H1 (cell line): ENCODE measurements around the gene DBH. TPM values are rescaled to one million over a fixed set of nuclear protein-coding genes. Genes with fewer than 3 reads are reported as not detected.

Experiments used
- CTCF ChIA-PET: fragments of 300-600 bp; sonication (Branson Sonifier 250); formaldehyde crosslinking; loops from one replicate; lab custom pipeline; 2021; ENCODE audit not compliant: partially characterized antibody; lab: Charles Lee
- POLR2A ChIA-PET: fragments of 300-600 bp; sonication (Branson Sonifier 250); formaldehyde crosslinking; loops from one replicate; lab custom pipeline; 2021; ENCODE audit warnings: inconsistent platforms; ENCODE audit not compliant: partially characterized antibody; lab: Charles Lee
- DNase-seq, 2 experiments: peaks; one replicate each; pipeline versions ENCODE4 v3.0.0 to v3.0.0-alpha.2; 2010 to 2022; ENCODE audit warnings: low spot score in 2 of 2, low read depth in 1 of 2, mixed read lengths in 1 of 2
- FAIRE-seq: peaks from 2 replicates; lab custom pipeline; 2011; peaks lifted over from hg19 to GRCh38; lab: Jason Lieb, UNC
- H2AFZ ChIP-seq: 2 replicates; pipeline ENCODE4 v1.8.1; 2012; ENCODE audit warnings: low read length, inconsistent platforms
- H2AK5ac ChIP-seq: 2 replicates; pipeline ENCODE4 v1.6.1; 2013; ENCODE audit warnings: low read depth, low read length
- H2BK120ac ChIP-seq: replicated peaks from 2 replicates; pipeline ENCODE3; 2013; ENCODE audit warnings: low read depth, low read length, inconsistent platforms
- H2BK12ac ChIP-seq: 2 replicates; pipeline ENCODE4 v1.6.1; 2013; ENCODE audit warnings: low read depth, low read length
- H2BK15ac ChIP-seq: 2 replicates; pipeline ENCODE4 v1.6.1; 2013; ENCODE audit warnings: low read length
- H2BK20ac ChIP-seq: 2 replicates; pipeline ENCODE4 v1.6.1; 2013; ENCODE audit warnings: low read length
- H2BK5ac ChIP-seq: 2 replicates; pipeline ENCODE4 v1.6.1; 2013; ENCODE audit warnings: low read depth, low read length
- H3K14ac ChIP-seq: 2 replicates; pipeline ENCODE4 v1.6.1; 2013; ENCODE audit warnings: inconsistent platforms; ENCODE audit not compliant: insufficient read length
- H3K18ac ChIP-seq: 2 replicates; pipeline ENCODE4 v1.6.1; 2013; ENCODE audit warnings: low read length; ENCODE audit errors: extremely low read depth
- H3K23ac ChIP-seq: 2 replicates; pipeline ENCODE4 v1.6.1; 2013; ENCODE audit warnings: inconsistent platforms; ENCODE audit not compliant: insufficient read length
- H3K23me2 ChIP-seq: 2 replicates; pipeline ENCODE4 v1.6.1; 2013; ENCODE audit warnings: low read depth, low read length
- H3K27ac ChIP-seq: 2 replicates; pipeline ENCODE4 v1.6.1; 2011; ENCODE audit warnings: low read depth, low read length, inconsistent platforms
- H3K27me3 ChIP-seq, 4 experiments: replicated peaks in 1 of 4; 1 replicate in 1 of 4; 2 replicates in 3 of 4; pipeline versions ENCODE4 v1.6.1 to v1.8.1; 2011 to 2013; ENCODE audit warnings: low read length in 3 of 4, mild to moderate bottlenecking in 3 of 4, inconsistent platforms in 2 of 4, mixed read lengths in 2 of 4, moderate library complexity in 1 of 4; ENCODE audit not compliant: control insufficient read depth in 3 of 4, insufficient read depth in 3 of 4; ENCODE audit errors: extremely low read depth in 1 of 4
- H3K36me3 ChIP-seq, 4 experiments: 2 replicates each; pipeline versions ENCODE4 v1.6.1 to v1.8.1; 2011 to 2013; ENCODE audit warnings: mild to moderate bottlenecking in 4 of 4, low read length in 3 of 4, moderate library complexity in 2 of 4, control low read depth in 1 of 4, inconsistent platforms in 1 of 4; ENCODE audit not compliant: insufficient read depth in 4 of 4, control insufficient read depth in 2 of 4
- H3K4ac ChIP-seq: replicated peaks from 2 replicates; pipeline ENCODE3; 2013; ENCODE audit warnings: low read length, low read depth, mixed read lengths, inconsistent platforms; ENCODE audit not compliant: insufficient read length
- H3K4me1 ChIP-seq, 4 experiments: replicated peaks in 1 of 4; 1 replicate in 1 of 4; 2 replicates in 3 of 4; pipeline versions ENCODE4 v1.6.1 to v1.8.1; 2011 to 2013; ENCODE audit warnings: low read length in 3 of 4, inconsistent platforms in 2 of 4, mixed read lengths in 1 of 4; ENCODE audit not compliant: insufficient read depth in 4 of 4, control insufficient read depth in 3 of 4
- H3K4me2 ChIP-seq, 2 experiments: 2 replicates each; pipeline versions ENCODE4 v1.6.1 to v1.8.1; 2011 to 2013; ENCODE audit warnings: low read depth in 2 of 2, low read length in 2 of 2, control low read depth in 1 of 2, inconsistent platforms in 1 of 2, mild to moderate bottlenecking in 1 of 2; ENCODE audit not compliant: insufficient read depth in 1 of 2
- H3K4me3 ChIP-seq, 4 experiments: fragments of 200-600, 300-600 bp in 1 of 4; sonication (generic), shearing (Covaris generic), sonication (Bioruptor Twin) in 1 of 4; 2 replicates each; pipeline versions ENCODE4 v1.5.1 to v1.8.1; 2011 to 2016; ENCODE audit warnings: low read length in 4 of 4, low read depth in 3 of 4, control low read depth in 2 of 4, inconsistent platforms in 2 of 4, mild to moderate bottlenecking in 2 of 4, mixed read lengths in 1 of 4, moderate library complexity in 1 of 4; ENCODE audit not compliant: insufficient read depth in 2 of 4; ENCODE audit errors: extremely low read depth in 1 of 4
- H3K56ac ChIP-seq: replicated peaks from 2 replicates; pipeline ENCODE3; 2013; ENCODE audit warnings: low read depth, mild to moderate bottlenecking, mixed read lengths, low read length, inconsistent platforms; ENCODE audit not compliant: insufficient read length
- H3K79me1 ChIP-seq: 2 replicates; pipeline ENCODE4 v1.6.1; 2013; ENCODE audit warnings: low read depth, low read length, control low read depth
- H3K79me2 ChIP-seq, 2 experiments: 2 replicates each; pipeline versions ENCODE4 v1.6.1 to v1.8.1; 2012 to 2013; ENCODE audit warnings: low read length in 2 of 2, mild to moderate bottlenecking in 2 of 2, inconsistent platforms in 1 of 2; ENCODE audit not compliant: insufficient read depth in 2 of 2, control insufficient read depth in 1 of 2
- H3K9ac ChIP-seq, 4 experiments: replicated peaks in 1 of 4; 1 replicate in 1 of 4; 2 replicates in 3 of 4; pipeline versions ENCODE4 v1.6.1 to v1.8.1; 2011 to 2013; ENCODE audit warnings: low read depth in 3 of 4, low read length in 3 of 4, control low read depth in 2 of 4, mild to moderate bottlenecking in 2 of 4, moderate library complexity in 2 of 4, inconsistent platforms in 1 of 4; ENCODE audit errors: extremely low read depth in 1 of 4
- H3K9me3 ChIP-seq, 2 experiments: 2 replicates each; pipeline versions ENCODE4 v1.6.1 to v1.8.1; 2012 to 2013; ENCODE audit warnings: mild to moderate bottlenecking in 2 of 2, moderate library complexity in 2 of 2, control low read depth in 1 of 2, inconsistent platforms in 1 of 2, low read depth in 1 of 2, low read length in 1 of 2, mixed read lengths in 1 of 2; ENCODE audit not compliant: insufficient read depth in 2 of 2
- H4K20me1 ChIP-seq, 2 experiments: replicated peaks in 1 of 2; 2 replicates each; pipeline versions ENCODE3 to v1.8.1; 2011 to 2013; ENCODE audit warnings: inconsistent platforms in 2 of 2, low read length in 2 of 2, mild to moderate bottlenecking in 1 of 2; ENCODE audit not compliant: insufficient read depth in 2 of 2, control insufficient read depth in 1 of 2
- H4K5ac ChIP-seq: 2 replicates; pipeline ENCODE4 v1.6.1; 2013; ENCODE audit warnings: low read length, low read depth, mixed read lengths, inconsistent platforms; ENCODE audit not compliant: insufficient read length
- H4K8ac ChIP-seq: 2 replicates; pipeline ENCODE4 v1.8.0; 2013; ENCODE audit warnings: mild to moderate bottlenecking, moderate library complexity, low read length, inconsistent platforms; ENCODE audit not compliant: insufficient read depth; ENCODE audit errors: extremely low read depth
- H4K91ac ChIP-seq: replicated peaks from 2 replicates; pipeline ENCODE3; 2013; ENCODE audit warnings: low read length, mixed read lengths, inconsistent platforms; ENCODE audit not compliant: insufficient read length
- EZH2 ChIP-seq: fragments of 200-600 bp; sonication (generic); IDR thresholded peaks from 2 replicates; pipeline ENCODE4 v1.7.1; 2012; ENCODE audit warnings: low read depth, mild to moderate bottlenecking, moderate library complexity, low read length, inconsistent platforms; ENCODE audit not compliant: severe bottlenecking
- WGBS, 2 experiments: shearing (Covaris generic) in 1 of 2; methylation state at CpG; one replicate each; pipeline versions ENCODE4 v1.1.6 to v1.1.7; 2013 to 2015; ENCODE audit warnings: low lambda C conversion rate in 2 of 2, mixed read lengths in 2 of 2, inconsistent platforms in 1 of 2, low coverage in 1 of 2, missing lambda C conversion rate in 1 of 2; ENCODE audit not compliant: insufficient replicate concordance in 2 of 2, insufficient coverage in 1 of 2, insufficient read length in 1 of 2; ENCODE audit errors: extremely low coverage in 1 of 2, missing lambda C conversion rate in 1 of 2; 5-methylcytosine and 5-hydroxymethylcytosine counted together
- polyA plus RNA-seq, 7 experiments: library from polyadenylated mRNA; depleted of rRNA in 3 of 7; stranded (reverse) in 5 of 7; unstranded in 2 of 7; fragments of >200 nt in 5 of 7; fragments of 200-250 nt in 2 of 7; gene quantifications; 1 replicate in 5 of 7; 2 replicates in 1 of 7; 4 replicates in 1 of 7; pipeline versions ENCODE4 v1.2.1 to v1.2.3, GENCODE V29; 2011 to 2013; ENCODE audit warnings: missing spikeins in 2 of 7, mixed read lengths in 2 of 7
- total RNA-seq: library from RNA; stranded (reverse); fragmentation: NEBNext Ultra II Directional; extraction: Animal tissue kit (Norgen Biotek cat#: 25700); gene quantifications from 2 replicates; pipeline ENCODE4 v1.2.1, GENCODE V29; 2021

DBH gene
- total and polyA plus RNA-seq, 2 of the 8 experiments (the other 6 are each of a cell fraction or from before 2014, with no cell fraction given): 0.18 TPM; not detected in 1

DNA sequence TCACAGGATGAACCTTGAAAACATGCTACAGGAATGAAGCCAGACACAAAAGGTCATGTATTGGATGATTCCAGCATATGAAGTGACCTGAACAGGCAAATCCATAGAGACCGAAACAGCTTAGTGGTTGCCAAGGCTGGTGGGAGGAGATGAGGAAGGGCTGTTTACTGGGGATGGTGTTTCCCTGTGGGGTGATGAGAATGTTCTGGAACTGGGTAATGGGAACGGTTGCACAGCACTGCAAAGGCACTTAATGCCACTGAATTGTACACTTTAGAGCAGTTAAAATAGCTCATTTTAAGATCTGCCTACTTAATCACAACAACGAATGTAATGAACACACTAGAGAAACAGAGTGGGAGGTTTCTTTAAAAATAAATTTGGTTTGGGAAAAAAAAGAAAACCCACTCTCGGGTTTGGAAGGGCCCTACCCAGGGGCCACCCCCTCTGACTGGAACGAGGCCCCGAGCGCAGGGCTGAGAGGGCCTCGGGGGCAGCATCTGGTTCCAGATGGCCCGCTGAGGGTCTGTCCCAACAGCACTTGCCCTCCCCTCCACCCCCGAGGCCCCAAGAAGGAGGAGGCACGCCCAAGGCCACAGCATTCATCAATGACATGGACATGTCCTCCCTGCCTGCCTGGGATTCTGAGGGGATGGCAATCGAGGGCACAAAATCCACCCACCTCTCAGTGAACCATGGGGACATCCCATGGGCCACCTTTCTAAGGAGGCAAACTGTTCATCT, 70.3 kb downstream of the DBH start:
- H3K79me1 ChIP-seq: no peaks in the 10 kb centered on the region
- H3K9ac ChIP-seq: no peak overlapping the region
- POLR2A ChIA-PET: no interaction called here
- no peak for FAIRE-seq
- no peak overlapping the region for H3K27ac ChIP-seq
- H3K4me1 ChIP-seq: peaks cover 0 to 13% (median 10%) of the 10 kb centered on the region in 4 experiments; a peak in 5 of 7 replicates
- H3K4ac ChIP-seq: no peak overlapping the region
- H4K5ac ChIP-seq: no peak overlapping the region
- H3K27me3 ChIP-seq: no peaks in the 10 kb centered on the region; a peak in 2 of 7 replicates
- no peak overlapping the region for H2AFZ ChIP-seq
- WGBS, 2 experiments: 84% methylated on average over 12 of the region's 12 CpGs; no CpG with 5 or more reads in 1 of the 2 experiments
- H4K91ac ChIP-seq: no peak overlapping the region
- H3K23me2 ChIP-seq: no peaks in the 10 kb centered on the region
- no peak overlapping the region for H3K4me3 ChIP-seq
- no peak for DNase-seq
- no peak overlapping the region for H2BK12ac ChIP-seq
- no peaks in the 10 kb centered on the region for H3K79me2 ChIP-seq
- H2BK20ac ChIP-seq: no peak overlapping the region
- H2BK5ac ChIP-seq: no peak overlapping the region
- H3K56ac ChIP-seq: no peak overlapping the region
- H3K18ac ChIP-seq: no peak overlapping the region
- H3K36me3 ChIP-seq: no peaks in the 10 kb centered on the region
- H2AK5ac ChIP-seq: no peak overlapping the region
- CTCF ChIA-PET: interaction anchor here (0.6 to 3.2 kb wide), 9 partner anchors 10 to 226 kb away, joined by 3 to 12 read pairs (median 3); partner anchors contain the start of gene ADAMTSL2
- no peak overlapping the region for H3K14ac ChIP-seq
- H4K8ac ChIP-seq: no peak overlapping the region
- H3K4me2 ChIP-seq: no peak overlapping the region
- peaks cover 0 to 1% of the 10 kb centered on the region in 2 experiments for H4K20me1 ChIP-seq
- H3K9me3 ChIP-seq: no peaks in the 10 kb centered on the region
- no peak overlapping the region for H2BK15ac ChIP-seq
- H3K23ac ChIP-seq: no peak overlapping the region
- H2BK120ac ChIP-seq: no peak overlapping the region
- no peak for TF ChIP-seq EZH2
